HepG2 (cell line): ENCODE measurements around the gene ERBB4. TPM values are rescaled to one million over a fixed set of nuclear protein-coding genes. Genes with fewer than 3 reads are reported as not detected.

Experiments used
- ATAC-seq: fragments of 200-7000 bp; cut with Tn5 transposase; 3 replicates; pipeline ENCODE4 v1.9.1; 2020; ENCODE audit warnings: mild to moderate bottlenecking, moderate library complexity
- BruUV-seq: library from RNA; stranded (reverse); fragments of 400-500 nt; replicated peaks from 2 replicates; lab custom pipeline; 2021; lab: Mats Ljungman, UMichigan
- CTCF ChIA-PET: fragments of 300-600 bp; formaldehyde crosslinking; extraction: SDS; loops from one replicate; lab custom pipeline; 2021; ENCODE audit warnings: low total read pairs, inconsistent platforms, low intra/inter-chr PET ratio; lab: Yijun Ruan, JAX
- POLR2A ChIA-PET: fragments of 350-600 bp; sonication (Branson Sonifier 250); formaldehyde crosslinking; loops from one replicate; lab custom pipeline; 2020; ENCODE audit warnings: antibody characterized with exemption, inconsistent platforms; lab: Yijun Ruan, JAX
- DNase-seq: peaks from one replicate; pipeline ENCODE4 v3.0.0-alpha.2; 2015; ENCODE audit warnings: low spot score
- FAIRE-seq: peaks from 3 replicates; lab custom pipeline; 2011; peaks lifted over from hg19 to GRCh38; lab: Jason Lieb, UNC
- H2AFZ ChIP-seq: one replicate; pipeline ENCODE4 v1.6.1; 2011; ENCODE audit warnings: low read length, inconsistent platforms
- H3K27ac ChIP-seq: fragments of 300-600 bp; 3 replicates; pipeline ENCODE4 v1.8.0; 2011; ENCODE audit warnings: mixed run types, mild to moderate bottlenecking, mixed read lengths, low read length, inconsistent platforms; ENCODE audit not compliant: insufficient read depth; ENCODE audit errors: extremely low read length
- H3K27me3 ChIP-seq, 2 experiments: fragments of 200-600 bp in 1 of 2; 2 replicates in 1 of 2; 3 replicates in 1 of 2; pipeline versions ENCODE4 v1.6.0 to v1.8.0; 2011; ENCODE audit warnings: low read length in 2 of 2, mild to moderate bottlenecking in 2 of 2, moderate library complexity in 2 of 2, inconsistent platforms in 1 of 2; ENCODE audit not compliant: insufficient read depth in 2 of 2, control insufficient read depth in 1 of 2
- H3K36me3 ChIP-seq, 2 experiments: fragments of 200-600 bp in 1 of 2; replicated peaks in 1 of 2; 2 replicates in 1 of 2; 3 replicates in 1 of 2; pipeline versions ENCODE4 v1.5.1 to v1.8.0; 2011; ENCODE audit warnings: low read length in 2 of 2, inconsistent platforms in 1 of 2; ENCODE audit not compliant: insufficient read depth in 2 of 2, control insufficient read depth in 1 of 2
- H3K4me1 ChIP-seq: 2 replicates; pipeline ENCODE4 v1.5.1; 2012; ENCODE audit warnings: low read length, inconsistent platforms; ENCODE audit not compliant: insufficient read depth
- H3K4me2 ChIP-seq: 2 replicates; pipeline ENCODE4 v1.6.0; 2011; ENCODE audit warnings: low read depth, low read length, inconsistent platforms
- H3K4me3 ChIP-seq, 3 experiments: fragments of 200-600 bp in 1 of 3; sonication (generic), shearing (Covaris generic) in 1 of 3; replicated peaks in 1 of 3; 2 replicates each; pipeline ENCODE4 v1.5.1; 2011 to 2016; ENCODE audit warnings: low read length in 3 of 3, inconsistent platforms in 2 of 3, low read depth in 2 of 3, mild to moderate bottlenecking in 2 of 3, control low read depth in 1 of 3, mixed read lengths in 1 of 3; ENCODE audit not compliant: insufficient read depth in 1 of 3
- H3K79me2 ChIP-seq: one replicate; pipeline ENCODE4 v1.6.1; 2011; ENCODE audit warnings: low read length, inconsistent platforms; ENCODE audit not compliant: insufficient read depth
- H3K9ac ChIP-seq: 2 replicates; pipeline ENCODE4 v1.6.0; 2011; ENCODE audit warnings: mild to moderate bottlenecking, low read depth, low read length, inconsistent platforms; ENCODE audit not compliant: insufficient read depth
- H3K9me3 ChIP-seq: 2 replicates; pipeline ENCODE4 v1.5.1; 2012; ENCODE audit warnings: mild to moderate bottlenecking, low read length
- H4K20me1 ChIP-seq: 2 replicates; pipeline ENCODE4 v1.6.0; 2011; ENCODE audit warnings: inconsistent platforms, mild to moderate bottlenecking, low read length, moderate library complexity; ENCODE audit not compliant: insufficient read depth
- ARNT ChIP-seq: fragments of 450-650 bp; IDR thresholded peaks from 2 replicates; pipeline ENCODE4 v1.6.1; 2017
- DMAP1 ChIP-seq: IDR thresholded peaks from 2 replicates; pipeline ENCODE4 v1.6.1; 2016
- NR2F2 ChIP-seq: IDR thresholded peaks from 2 replicates; pipeline ENCODE4 v1.6.1; 2012; ENCODE audit warnings: low read depth, inconsistent platforms, borderline replicate concordance
- PCBP2 ChIP-seq: fragments of 200-400 bp; formaldehyde crosslinking; optimal IDR thresholded peaks from 2 replicates; pipeline ENCODE3; 2018; ENCODE audit warnings: low read length, low read depth; ENCODE audit not compliant: poor library complexity, severe bottlenecking
- RFX3 ChIP-seq: IDR thresholded peaks from 2 replicates; pipeline ENCODE4 v1.6.1; 2016; ENCODE audit warnings: missing biosample characterization, missing genetic modification reagents
- SOX6 ChIP-seq, 2 experiments: fragments of 450-650 bp in 1 of 2; sonication (generic) in 1 of 2; formaldehyde crosslinking in 1 of 2; IDR thresholded peaks; 2 replicates each; pipeline versions ENCODE4 v1.4.0 to v1.6.1; 2017 to 2020; ENCODE audit warnings: antibody characterized with exemption in 1 of 2, mild to moderate bottlenecking in 1 of 2, missing genetic modification reagents in 1 of 2
- ZBTB1 ChIP-seq: sonication (generic); formaldehyde crosslinking; IDR thresholded peaks from 2 replicates; pipeline ENCODE4 v1.4.0; 2020; ENCODE audit warnings: missing genetic modification reagents, borderline replicate concordance
- ZNF570 ChIP-seq: sonication (generic); formaldehyde crosslinking; IDR thresholded peaks from 2 replicates; pipeline ENCODE4 v1.4.0; 2020; ENCODE audit warnings: mild to moderate bottlenecking, missing genetic modification reagents, borderline replicate concordance
- ZNF629 ChIP-seq: sonication (generic); formaldehyde crosslinking; conservative IDR thresholded peaks from 2 replicates; pipeline ENCODE4 v1.5.0; 2020; ENCODE audit warnings: missing genetic modification reagents
- ZNF816 ChIP-seq: sonication (generic); formaldehyde crosslinking; IDR thresholded peaks from 2 replicates; pipeline ENCODE4 v1.8.0; 2022; ENCODE audit warnings: missing genetic modification reagents, mild to moderate bottlenecking, borderline replicate concordance
- WGBS: methylation state at CpG from one replicate; pipeline ENCODE4 v1.1.6; 2017; ENCODE audit warnings: low lambda C conversion rate; 5-methylcytosine and 5-hydroxymethylcytosine counted together
- in situ Hi-C: cut with HindIII; loops from 2 replicates; pipeline ENCODE4 v1.10.0; 2017; ENCODE audit warnings: low pct_unique_long_range_greater_than_20kb; ENCODE audit not compliant: extremely low pct_ligation_motif_present
- intact Hi-C: fragments of 100-400 bp; cut with micrococcal nuclease; formaldehyde crosslinking; loops from one replicate; pipeline ENCODE4 v1.10.0; 2022; ENCODE audit not compliant: unreplicated experiment
- polyA plus RNA-seq, 8 experiments: library from polyadenylated mRNA; depleted of rRNA in 3 of 8; stranded (reverse) in 7 of 8; unstranded in 1 of 8; fragments of >200 nt; fragmentation: Illumina TruSeq in 4 of 8; extraction: Trizol in 4 of 8; gene quantifications; 2 replicates each; pipeline versions ENCODE4 v1.2.1 to v1.2.3, GENCODE V29; 2011 to 2016; ENCODE audit warnings: low read depth in 4 of 8, missing spikeins in 1 of 8, mixed read lengths in 1 of 8; ENCODE audit not compliant: insufficient read depth in 1 of 8
- total RNA-seq, 5 experiments: library from RNA; depleted of rRNA; stranded (reverse); fragments of >200 nt; fragmentation: Illumina TruSeq; extraction: Trizol; gene quantifications; 2 replicates each; pipeline ENCODE4 v1.2.3, GENCODE V29; 2016; ENCODE audit warnings: low read depth in 1 of 5
- TF ChIP-seq, protein P1 (sequence below): sonication (generic); formaldehyde crosslinking; IDR thresholded peaks from 2 replicates; pipeline ENCODE4 v1.4.0; 2020; ENCODE audit warnings: missing genetic modification reagents
- TF ChIP-seq, protein P2 (sequence below): sonication (generic); formaldehyde crosslinking; IDR thresholded peaks from 2 replicates; pipeline ENCODE4 v1.5.0; 2020; ENCODE audit warnings: missing genetic modification reagents, mild to moderate bottlenecking, borderline replicate concordance
- TF ChIP-seq, protein P3 (sequence below): sonication (generic); formaldehyde crosslinking; IDR thresholded peaks from 2 replicates; pipeline ENCODE4 v1.4.0; 2020; ENCODE audit warnings: mild to moderate bottlenecking, missing genetic modification reagents

The ERBB4 gene
- total and polyA plus RNA-seq, 2 of the 13 experiments (the other 11 are each of a cell fraction or from before 2014, with no cell fraction given) = not detected

DNA sequence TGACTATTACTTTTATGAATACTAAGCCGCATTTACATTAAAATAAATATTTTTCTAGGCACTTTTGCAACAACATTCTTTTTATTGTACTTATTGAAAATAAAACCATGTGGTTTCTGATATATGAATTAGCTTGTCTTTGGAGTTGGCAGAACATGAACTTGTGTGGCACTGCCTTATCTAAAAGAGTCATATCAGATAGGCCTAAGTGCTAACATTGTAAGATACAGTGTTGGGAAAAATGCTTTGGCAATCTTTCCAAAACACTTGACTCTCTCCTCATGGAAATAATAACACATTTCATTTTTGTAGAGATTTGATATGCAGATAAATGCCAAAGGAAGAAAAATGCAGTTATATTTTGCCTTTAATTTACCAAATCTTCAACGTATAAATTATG, 191.7 kb downstream of the ERBB4 start (continued):
- TF ChIP-seq NR2F2 (no peak), ZBTB1 (CRISPR knock-in tag) (no peak)
- TF ChIP-seq, all 625 proteins: peak for 0

DNA sequence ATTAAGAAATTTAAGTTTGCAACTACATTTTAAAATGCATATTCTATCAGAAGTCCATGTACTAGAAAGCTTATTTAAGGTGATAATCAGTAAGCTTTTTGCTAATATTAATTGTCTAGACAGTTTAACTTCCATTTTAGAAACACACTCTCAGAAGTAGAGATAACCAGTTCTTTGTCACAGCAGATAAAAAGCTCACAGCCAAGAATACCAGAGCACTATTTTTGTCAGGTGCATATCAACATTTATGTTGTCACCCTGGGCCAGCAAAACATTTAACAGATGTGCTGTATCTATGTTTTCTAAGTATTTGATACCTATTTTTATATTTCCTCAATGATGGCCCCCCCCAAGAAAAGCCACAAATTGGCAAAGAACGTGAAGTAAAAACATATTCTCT, 192.6 kb downstream of the ERBB4 start:
- no peak overlapping the region for H2AFZ ChIP-seq
- H3K4me2 ChIP-seq = no peak overlapping the region
- H3K27ac ChIP-seq = no peak overlapping the region
- DNase-seq = no peak
- BruUV-seq = no TSS peak
- no peaks in the 10 kb centered on the region for H3K9me3 ChIP-seq
- FAIRE-seq = no peak
- no peak overlapping the region for H3K9ac ChIP-seq
- H3K27me3 ChIP-seq = no peaks in the 10 kb centered on the region
- H3K36me3 ChIP-seq = no peaks in the 10 kb centered on the region
- in situ Hi-C loops = no loop called here
- no peaks in the 10 kb centered on the region for H4K20me1 ChIP-seq
- 2% methylated on average over 1 of the region's 1 CpG for WGBS
- CTCF ChIA-PET = no interaction called here
- TF ChIP-seq ARNT (no peak), ZNF816 (CRISPR knock-in tag) (no peak), ZNF570 (no peak), PCBP2 (no peak), RFX3 (CRISPR knock-in tag) (no peak), ZNF629 (no peak), DMAP1 (CRISPR knock-in tag) (no peak), SOX6 (IDR thresholded peaks at IDR 0.05) (no peak), SOX6 (CRISPR knock-in tag; IDR thresholded peaks at IDR 0.05) (no peak)
- TF ChIP-seq, protein P1, sequence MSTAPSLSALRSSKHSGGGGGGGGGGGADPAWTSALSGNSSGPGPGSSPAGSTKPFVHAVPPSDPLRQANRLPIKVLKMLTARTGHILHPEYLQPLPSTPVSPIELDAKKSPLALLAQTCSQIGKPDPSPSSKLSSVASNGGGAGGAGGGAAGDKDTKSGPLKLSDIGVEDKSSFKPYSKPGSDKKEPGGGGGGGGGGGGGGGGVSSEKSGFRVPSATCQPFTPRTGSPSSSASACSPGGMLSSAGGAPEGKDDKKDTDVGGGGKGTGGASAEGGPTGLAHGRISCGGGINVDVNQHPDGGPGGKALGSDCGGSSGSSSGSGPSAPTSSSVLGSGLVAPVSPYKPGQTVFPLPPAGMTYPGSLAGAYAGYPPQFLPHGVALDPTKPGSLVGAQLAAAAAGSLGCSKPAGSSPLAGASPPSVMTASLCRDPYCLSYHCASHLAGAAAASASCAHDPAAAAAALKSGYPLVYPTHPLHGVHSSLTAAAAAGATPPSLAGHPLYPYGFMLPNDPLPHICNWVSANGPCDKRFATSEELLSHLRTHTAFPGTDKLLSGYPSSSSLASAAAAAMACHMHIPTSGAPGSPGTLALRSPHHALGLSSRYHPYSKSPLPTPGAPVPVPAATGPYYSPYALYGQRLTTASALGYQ (CRISPR knock-in tag) = no peak
- TF ChIP-seq, protein P2, sequence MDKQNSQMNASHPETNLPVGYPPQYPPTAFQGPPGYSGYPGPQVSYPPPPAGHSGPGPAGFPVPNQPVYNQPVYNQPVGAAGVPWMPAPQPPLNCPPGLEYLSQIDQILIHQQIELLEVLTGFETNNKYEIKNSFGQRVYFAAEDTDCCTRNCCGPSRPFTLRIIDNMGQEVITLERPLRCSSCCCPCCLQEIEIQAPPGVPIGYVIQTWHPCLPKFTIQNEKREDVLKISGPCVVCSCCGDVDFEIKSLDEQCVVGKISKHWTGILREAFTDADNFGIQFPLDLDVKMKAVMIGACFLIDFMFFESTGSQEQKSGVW (CRISPR knock-in tag) = no peak
- TF ChIP-seq, protein P3, sequence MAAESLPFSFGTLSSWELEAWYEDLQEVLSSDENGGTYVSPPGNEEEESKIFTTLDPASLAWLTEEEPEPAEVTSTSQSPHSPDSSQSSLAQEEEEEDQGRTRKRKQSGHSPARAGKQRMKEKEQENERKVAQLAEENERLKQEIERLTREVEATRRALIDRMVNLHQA (CRISPR knock-in tag) = no peak
- TF ChIP-seq, all 625 proteins: peak for 0
- intact Hi-C loops = no loop called here
- POLR2A ChIA-PET = no interaction called here
- Histone ChIP-seq H3K79me2 (no peaks in the 10 kb centered on the region), H3K4me3 (no peak overlapping the region), H3K4me1 (no peaks in the 10 kb centered on the region)
- no peak for ATAC-seq
